Duodenal mucosa (tissue), 2 donors: ENCODE data around the gene CD59.

Experiments
- H3K27ac ChIP-seq: one replicate; pipeline ENCODE4 v1.7.0; 2013; ENCODE audit warnings: low read depth, low read length
- H3K27me3 ChIP-seq, 2 donors: one replicate each; pipeline ENCODE4 v1.7.0; 2013; ENCODE audit warnings: low read length in 2 of 2, control low read depth in 1 of 2; ENCODE audit not compliant: insufficient read depth in 2 of 2, control insufficient read depth in 1 of 2
- H3K36me3 ChIP-seq, 2 donors: one replicate each; pipeline ENCODE4 v1.7.0; 2013; ENCODE audit warnings: low read length in 2 of 2, control low read depth in 1 of 2; ENCODE audit not compliant: insufficient read depth in 2 of 2, control insufficient read depth in 1 of 2
- H3K4me1 ChIP-seq, 2 donors: one replicate each; pipeline ENCODE4 v1.7.0; 2013; ENCODE audit warnings: low read length in 2 of 2, control low read depth in 1 of 2; ENCODE audit not compliant: insufficient read depth in 2 of 2, control insufficient read depth in 1 of 2
- H3K4me3 ChIP-seq, 2 donors: one replicate each; pipeline ENCODE4 v1.7.0; 2013; ENCODE audit warnings: low read length in 2 of 2, low read depth in 1 of 2
- H3K9ac ChIP-seq, 2 donors: one replicate each; pipeline ENCODE4 v1.7.0; 2013; ENCODE audit warnings: low read length in 2 of 2, low read depth in 1 of 2
- H3K9me3 ChIP-seq, 2 donors: one replicate each; pipeline ENCODE4 v1.7.0; 2013; ENCODE audit warnings: low read length in 2 of 2, control low read depth in 1 of 2; ENCODE audit not compliant: control insufficient read depth in 1 of 2

CD59 gene

GRCh38 chr11:33747979-33748378 lies 11.8 kb upstream of the CD59 start:
- no peaks in the 10 kb centered on the region for H3K27me3 ChIP-seq
- no peak overlapping the region for H3K27ac ChIP-seq
- H3K4me1 ChIP-seq = no peaks in the 10 kb centered on the region
- no peak overlapping the region for H3K9ac ChIP-seq
- peaks cover 5 to 40% of the 10 kb centered on the region in 2 donors for H3K36me3 ChIP-seq
- H3K4me3 ChIP-seq = no peak overlapping the region
- H3K9me3 ChIP-seq = no peaks in the 10 kb centered on the region

GRCh38 chr11:33743291-33743690 lies 7.1 kb upstream of the CD59 start:
- Histone ChIP-seq H3K4me1 (no peaks in the 10 kb centered on the region), H3K9me3 (no peaks in the 10 kb centered on the region), H3K27me3 (no peaks in the 10 kb centered on the region), H3K9ac (no peak overlapping the region), H3K36me3 (peaks cover 0 to 23% of the 10 kb centered on the region in 2 donors), H3K4me3 (no peak overlapping the region), H3K27ac (no peak overlapping the region)

- H3K36me3 ChIP-seq = peaks cover 0 to 23% of the 10 kb centered on the region in 2 donors
- no peak overlapping the region for H3K9ac ChIP-seq
- peaks cover 0 to 2% of the 10 kb centered on the region in 2 donors for H3K4me1 ChIP-seq
- H3K4me3 ChIP-seq = no peak overlapping the region
- H3K27ac ChIP-seq = no peak overlapping the region
- no peaks in the 10 kb centered on the region for H3K27me3 ChIP-seq
- H3K9me3 ChIP-seq = no peaks in the 10 kb centered on the region
Observed at GRCh38 chr11:33742249-33742851, 6.1 kb upstream of the CD59 start.

- Histone ChIP-seq H3K36me3 (peaks cover 0 to 20% of the 10 kb centered on the region in 2 donors), H3K27ac (no peak overlapping the region), H3K4me3 (no peak overlapping the region), H3K27me3 (no peaks in the 10 kb centered on the region), H3K9ac (no peak overlapping the region), H3K4me1 (peaks cover 0 to 8% of the 10 kb centered on the region in 2 donors), H3K9me3 (no peaks in the 10 kb centered on the region)
Observed at GRCh38 chr11:33741806-33742205, 5.6 kb upstream of the CD59 start.

- H3K4me3 ChIP-seq = no peak overlapping the region
- H3K9me3 ChIP-seq = no peaks in the 10 kb centered on the region
- peak overlapping the region; percentile 17 for H3K27ac ChIP-seq
- no peaks in the 10 kb centered on the region for H3K27me3 ChIP-seq
- peaks cover 20 to 24% of the 10 kb centered on the region in 2 donors for H3K4me1 ChIP-seq
- no peak overlapping the region for H3K9ac ChIP-seq
- no peaks in the 10 kb centered on the region for H3K36me3 ChIP-seq
Observed at GRCh38 chr11:33737362-33737821, 1.2 kb upstream of the CD59 start.

- Histone ChIP-seq H3K27ac (peak overlapping the region; percentile 85), H3K4me3 (peak overlapping the region; percentile 71 to 81), H3K36me3 (no peaks in the 10 kb centered on the region), H3K4me1 (peaks cover 21 to 28% of the 10 kb centered on the region in 2 donors), H3K9me3 (no peaks in the 10 kb centered on the region), H3K27me3 (no peaks in the 10 kb centered on the region), H3K9ac (peak overlapping the region; percentile 64 to 80)
Observed at GRCh38 chr11:33735271-33736147, 714 bp downstream of the CD59 start.

GRCh38 chr11:33734441-33735270 lies 1.6 kb downstream of the CD59 start:
- H3K36me3 ChIP-seq = no peaks in the 10 kb centered on the region
- peak overlapping the region; percentile 58 for H3K27ac ChIP-seq
- H3K4me3 ChIP-seq = peak overlapping the region; percentile 71 to 81
- peaks cover 21 to 28% of the 10 kb centered on the region in 2 donors for H3K4me1 ChIP-seq
- H3K27me3 ChIP-seq = no peaks in the 10 kb centered on the region
- peak overlapping the region; percentile 64 to 80 for H3K9ac ChIP-seq
- no peaks in the 10 kb centered on the region for H3K9me3 ChIP-seq

GRCh38 chr11:33733980-33734379 lies 2.2 kb downstream of the CD59 start:
- Histone ChIP-seq H3K4me3 (peak overlapping the region; percentile 71 to 81), H3K27ac (peak overlapping the region; percentile 48), H3K4me1 (peaks cover 21 to 28% of the 10 kb centered on the region in 2 donors), H3K9ac (peak overlapping the region in 1 of 2 donors; percentile 64), H3K36me3 (no peaks in the 10 kb centered on the region), H3K27me3 (no peaks in the 10 kb centered on the region), H3K9me3 (no peaks in the 10 kb centered on the region)

GRCh38 chr11:33731723-33732531 lies 4.3 kb downstream of the CD59 start:
- Histone ChIP-seq H3K27me3 (no peaks in the 10 kb centered on the region), H3K36me3 (no peaks in the 10 kb centered on the region), H3K4me1 (peaks cover 21% of the 10 kb centered on the region in 2 donors), H3K4me3 (no peak overlapping the region), H3K9me3 (no peaks in the 10 kb centered on the region), H3K27ac (no peak overlapping the region), H3K9ac (no peak overlapping the region)
